ENCODE measurements around the gene DUOX2.

- TF ChIP-seq, protein P1, sequence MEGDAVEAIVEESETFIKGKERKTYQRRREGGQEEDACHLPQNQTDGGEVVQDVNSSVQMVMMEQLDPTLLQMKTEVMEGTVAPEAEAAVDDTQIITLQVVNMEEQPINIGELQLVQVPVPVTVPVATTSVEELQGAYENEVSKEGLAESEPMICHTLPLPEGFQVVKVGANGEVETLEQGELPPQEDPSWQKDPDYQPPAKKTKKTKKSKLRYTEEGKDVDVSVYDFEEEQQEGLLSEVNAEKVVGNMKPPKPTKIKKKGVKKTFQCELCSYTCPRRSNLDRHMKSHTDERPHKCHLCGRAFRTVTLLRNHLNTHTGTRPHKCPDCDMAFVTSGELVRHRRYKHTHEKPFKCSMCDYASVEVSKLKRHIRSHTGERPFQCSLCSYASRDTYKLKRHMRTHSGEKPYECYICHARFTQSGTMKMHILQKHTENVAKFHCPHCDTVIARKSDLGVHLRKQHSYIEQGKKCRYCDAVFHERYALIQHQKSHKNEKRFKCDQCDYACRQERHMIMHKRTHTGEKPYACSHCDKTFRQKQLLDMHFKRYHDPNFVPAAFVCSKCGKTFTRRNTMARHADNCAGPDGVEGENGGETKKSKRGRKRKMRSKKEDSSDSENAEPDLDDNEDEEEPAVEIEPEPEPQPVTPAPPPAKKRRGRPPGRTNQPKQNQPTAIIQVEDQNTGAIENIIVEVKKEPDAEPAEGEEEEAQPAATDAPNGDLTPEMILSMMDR (IDR thresholded peaks at IDR 0.05 in 4 of 5, conservative IDR thresholded peaks at IDR 0.05 in 1 of 5) = no peak
- no peak for TF ChIP-seq POLR2A (IDR thresholded peaks at IDR 0.05)
Observed at GRCh38 chr15:45097466-45097865, 16.5 kb downstream of the DUOX2 start.

Measured in gastrocnemius medialis (tissue), 4 donors.